Endothelial cell of umbilical vein (primary cell): ENCODE data around the gene KRT1. TPM values are rescaled to one million over a fixed set of nuclear protein-coding genes. Genes with fewer than 3 reads are reported as not detected.

Experiments used
- BruUV-seq: library from RNA; stranded (reverse); fragments of 400-500 nt; replicated peaks from 2 replicates; lab custom pipeline; 2021; lab: Mats Ljungman, UMichigan
- CTCF ChIA-PET: fragments of 300-600, 350-600 bp; sonication (Branson Sonifier 250); formaldehyde crosslinking; loops from one replicate; lab custom pipeline; 2021; ENCODE audit warnings: antibody characterized with exemption, inconsistent platforms; lab: Charles Lee
- POLR2A ChIA-PET: fragments of 300-600, 350-600 bp; sonication (Branson Sonifier 250); formaldehyde crosslinking; loops from one replicate; lab custom pipeline; 2021; ENCODE audit warnings: antibody characterized with exemption, inconsistent platforms; lab: Charles Lee
- DNase-seq: peaks from one replicate; pipeline ENCODE4 v3.0.0-alpha.2; 2011; ENCODE audit warnings: low read depth, low spot score
- FAIRE-seq: peaks from 2 replicates; lab custom pipeline; 2011; peaks lifted over from hg19 to GRCh38; lab: Jason Lieb, UNC
- H2AFZ ChIP-seq: 2 replicates; pipeline ENCODE4 v1.6.0; 2012; ENCODE audit warnings: low read depth, low read length, control low read depth, inconsistent platforms
- H3K27ac ChIP-seq: 2 replicates; pipeline ENCODE4 v1.5.1; 2011; ENCODE audit warnings: low read depth, mild to moderate bottlenecking, control low read depth, low read length, moderate library complexity; ENCODE audit not compliant: insufficient read depth
- H3K27me3 ChIP-seq, 2 experiments: 2 replicates each; pipeline versions ENCODE4 v1.6.0 to v1.6.1; 2011; ENCODE audit warnings: low read length in 2 of 2, mixed read lengths in 1 of 2; ENCODE audit not compliant: control insufficient read depth in 2 of 2, insufficient read depth in 2 of 2
- H3K36me3 ChIP-seq, 2 experiments: 2 replicates in 1 of 2; 3 replicates in 1 of 2; pipeline ENCODE4 v1.5.1; 2011; ENCODE audit warnings: low read length in 2 of 2, mild to moderate bottlenecking in 1 of 2, moderate library complexity in 1 of 2; ENCODE audit not compliant: control insufficient read depth in 2 of 2, insufficient read depth in 2 of 2; ENCODE audit errors: extremely low read depth in 1 of 2
- H3K4me1 ChIP-seq: 3 replicates; pipeline ENCODE4 v1.5.1; 2011; ENCODE audit warnings: mild to moderate bottlenecking, low read length; ENCODE audit not compliant: control insufficient read depth, insufficient read depth; ENCODE audit errors: extremely low read depth
- H3K4me2 ChIP-seq: 2 replicates; pipeline ENCODE4 v1.6.1; 2011; ENCODE audit warnings: low read length, control low read depth, mixed read lengths; ENCODE audit not compliant: insufficient read depth
- H3K4me3 ChIP-seq, 3 experiments: fragments of 200-600 bp in 1 of 3; sonication (generic), shearing (Covaris generic) in 1 of 3; replicated peaks in 1 of 3; 2 replicates each; pipeline ENCODE4 v1.5.1; 2011 to 2016; ENCODE audit warnings: control low read depth in 3 of 3, low read length in 3 of 3, mild to moderate bottlenecking in 2 of 3, inconsistent platforms in 1 of 3, low read depth in 1 of 3, moderate library complexity in 1 of 3; ENCODE audit not compliant: insufficient read depth in 1 of 3
- H3K79me2 ChIP-seq: 2 replicates; pipeline ENCODE4 v1.6.0; 2012; ENCODE audit warnings: low read length, inconsistent platforms; ENCODE audit not compliant: control insufficient read depth, insufficient read depth
- H3K9ac ChIP-seq: replicated peaks from 2 replicates; pipeline ENCODE3; 2011; ENCODE audit warnings: low read length, control low read depth; ENCODE audit not compliant: insufficient read depth; ENCODE audit errors: extremely low read depth
- H3K9me1 ChIP-seq: replicated peaks from 3 replicates; pipeline ENCODE4 v1.6.0; 2011; ENCODE audit warnings: mild to moderate bottlenecking, low read length; ENCODE audit not compliant: control insufficient read depth, insufficient read depth; ENCODE audit errors: extremely low read depth
- H3K9me3 ChIP-seq: replicated peaks from 2 replicates; pipeline ENCODE4 v1.5.1; 2012; ENCODE audit warnings: low read length, inconsistent platforms; ENCODE audit not compliant: control insufficient read depth, insufficient read depth
- H4K20me1 ChIP-seq: replicated peaks from 2 replicates; pipeline ENCODE3; 2011; ENCODE audit warnings: mild to moderate bottlenecking, low read length; ENCODE audit not compliant: control insufficient read depth, insufficient read depth; ENCODE audit errors: extremely low read depth
- CTCF ChIP-seq, 2 donors: IDR thresholded peaks; 1 replicate in 1 of 2; 2 replicates in 1 of 2; pipeline ENCODE4 v1.5.1; 2011; ENCODE audit warnings: low read length in 2 of 2, mild to moderate bottlenecking in 2 of 2, moderate library complexity in 2 of 2, control low read depth in 1 of 2, inconsistent platforms in 1 of 2, low read depth in 1 of 2; ENCODE audit not compliant: insufficient read depth in 1 of 2; ENCODE audit errors: extremely low read depth in 1 of 2
- EZH2 ChIP-seq: IDR thresholded peaks from 2 replicates; pipeline ENCODE4 v1.6.1; 2012; ENCODE audit warnings: borderline replicate concordance, low read depth, mild to moderate bottlenecking, moderate library complexity, low read length, inconsistent platforms; ENCODE audit not compliant: severe bottlenecking
- FOS ChIP-seq: IDR thresholded peaks from 2 replicates; pipeline ENCODE4 v1.6.1; 2011; ENCODE audit warnings: mild to moderate bottlenecking, low read length, moderate library complexity, borderline replicate concordance; ENCODE audit not compliant: insufficient read depth
- GATA2 ChIP-seq: IDR thresholded peaks from 2 replicates; pipeline ENCODE4 v1.7.0; 2011; ENCODE audit warnings: low read depth, mild to moderate bottlenecking, moderate library complexity, mixed read lengths, low read length; ENCODE audit not compliant: insufficient read length, insufficient read depth
- JUN ChIP-seq: IDR thresholded peaks from 2 replicates; pipeline ENCODE4 v1.6.1; 2011; ENCODE audit warnings: borderline replicate concordance, low read depth; ENCODE audit not compliant: insufficient read length, insufficient read depth
- MYC ChIP-seq: IDR thresholded peaks from one replicate; pipeline ENCODE4 v1.6.1; 2011; ENCODE audit warnings: mild to moderate bottlenecking, low read depth, low read length
- POLR2A ChIP-seq: IDR thresholded peaks from 2 replicates; pipeline ENCODE4 v1.6.1; 2012; ENCODE audit warnings: low read depth, mild to moderate bottlenecking, control low read depth, low read length
- POLR2AphosphoS5 ChIP-seq: IDR thresholded peaks from 2 replicates; pipeline ENCODE4 v1.6.1; 2012; ENCODE audit warnings: low read depth, mild to moderate bottlenecking, control low read depth, low read length, moderate library complexity; ENCODE audit not compliant: insufficient read depth
- dilution Hi-C: fragments of 300-500 bp; cut with MboI; formaldehyde crosslinking; loops from one replicate; pipeline ENCODE4 v1.15.0; 2019; ENCODE audit warnings: low sequenced_read_pairs; ENCODE audit not compliant: extremely low pct_ligation_motif_present
- intact Hi-C: fragments of 100-400 bp; cut with micrococcal nuclease; formaldehyde crosslinking; loops from one replicate; pipeline ENCODE4 v1.10.0; 2022
- polyA plus RNA-seq, 4 experiments: library from polyadenylated mRNA; depleted of rRNA in 3 of 4; stranded (reverse) in 3 of 4; unstranded in 1 of 4; fragments of >200 nt; gene quantifications; 2 replicates each; pipeline versions ENCODE4 v1.2.1 to v1.2.3, GENCODE V29; 2011 to 2012; ENCODE audit warnings: missing spikeins in 1 of 4
- total RNA-seq: library from RNA; stranded (reverse); gene quantifications from 2 replicates; pipeline ENCODE4 v1.2.3, GENCODE V29; 2021
- TF ChIP-seq, protein P1 (sequence below): IDR thresholded peaks from 2 replicates; pipeline ENCODE4 v1.6.1; 2011; ENCODE audit not compliant: insufficient read depth, insufficient read length

The KRT1 gene
- total and polyA plus RNA-seq, 2 donors (not counting 3 experiments of a cell fraction or from before 2014, with no cell fraction given), result not detected

- H4K20me1 ChIP-seq, result no peaks in the 10 kb centered on the region
- DNase-seq (no peak), FAIRE-seq (no peak)
- dilution Hi-C loops, result no loop called here
- no peaks in the 10 kb centered on the region for H3K79me2 ChIP-seq
- H3K4me1 ChIP-seq, result no peaks in the 10 kb centered on the region
- H2AFZ ChIP-seq, result no peak overlapping the region
- no peak overlapping the region for H3K9ac ChIP-seq
- no peak overlapping the region for H3K4me3 ChIP-seq
- intact Hi-C loops, result no loop called here
- no peak overlapping the region for H3K4me2 ChIP-seq
- CTCF ChIA-PET, result no interaction called here
- BruUV-seq, result no TSS peak
- no peak overlapping the region for H3K27ac ChIP-seq
- H3K27me3 ChIP-seq, result peaks cover 5 to 8% of the 10 kb centered on the region in 2 experiments
- H3K9me1 ChIP-seq, result no peaks in the 10 kb centered on the region
- POLR2A ChIA-PET, result no interaction called here
- no peaks in the 10 kb centered on the region for H3K36me3 ChIP-seq
- no peak for TF ChIP-seq FOS
- TF ChIP-seq, protein P1, sequence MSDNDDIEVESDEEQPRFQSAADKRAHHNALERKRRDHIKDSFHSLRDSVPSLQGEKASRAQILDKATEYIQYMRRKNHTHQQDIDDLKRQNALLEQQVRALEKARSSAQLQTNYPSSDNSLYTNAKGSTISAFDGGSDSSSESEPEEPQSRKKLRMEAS, result no peak
- no peaks in the 10 kb centered on the region for H3K9me3 ChIP-seq
Measured at GRCh38 chr12:52631676-52632459, 48.3 kb downstream of the KRT1 start.

DNA sequence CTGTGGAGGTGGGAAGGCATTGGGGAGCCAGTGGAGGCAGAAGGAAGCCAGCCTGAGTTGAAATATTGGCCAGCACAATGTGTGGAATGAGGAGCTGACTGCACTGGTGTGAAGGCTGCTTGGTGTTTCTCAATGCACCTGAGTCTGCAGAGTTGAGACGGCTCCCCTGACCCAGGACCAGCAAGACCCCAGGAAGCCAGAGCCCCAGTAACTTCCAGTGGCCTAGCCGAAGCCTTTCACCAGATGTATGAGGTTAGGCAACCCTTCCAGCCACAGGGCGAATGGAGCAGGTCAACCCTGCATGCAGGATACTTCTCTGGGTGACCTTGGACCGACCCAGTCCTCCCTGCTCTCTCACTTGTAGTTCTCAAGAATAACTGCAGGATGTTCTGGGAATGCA, 48.9 kb downstream of the KRT1 start:
- H3K4me1 ChIP-seq, result no peaks in the 10 kb centered on the region
- no peak overlapping the region for H3K9ac ChIP-seq
- intact Hi-C loops, result no loop called here
- BruUV-seq, result no TSS peak
- no peak for FAIRE-seq
- no peak overlapping the region for H3K4me3 ChIP-seq
- H2AFZ ChIP-seq, result no peak overlapping the region
- dilution Hi-C loops, result no loop called here
- no peaks in the 10 kb centered on the region for H3K9me3 ChIP-seq
- ChIA-PET POLR2A (no interaction called here), CTCF (no interaction called here)
- H3K4me2 ChIP-seq, result no peak overlapping the region
- no peaks in the 10 kb centered on the region for H4K20me1 ChIP-seq
- TF ChIP-seq EZH2 (no peak), GATA2 (no peak), POLR2A (no peak), POLR2AphosphoS5 (no peak), CTCF (IDR thresholded peaks at IDR 0.05; ENCODE audit: extremely low read depth in 1 of 2, insufficient read depth in 1 of 2, low read depth in 1 of 2, low read length in 2 of 2) (no peak), FOS (no peak), MYC (no peak), JUN (no peak)
- TF ChIP-seq, protein P1, result no peak
- H3K27ac ChIP-seq, result no peak overlapping the region
- H3K79me2 ChIP-seq, result no peaks in the 10 kb centered on the region
- no peak for DNase-seq
- no peaks in the 10 kb centered on the region for H3K36me3 ChIP-seq
- peaks cover 7% of the 10 kb centered on the region in 2 experiments for H3K27me3 ChIP-seq
- H3K9me1 ChIP-seq, result no peaks in the 10 kb centered on the region
